H1 (cell line): ENCODE measurements around the gene MAPT. TPM values are rescaled to one million over a fixed set of nuclear protein-coding genes. Genes with fewer than 3 reads are reported as not detected.
A peak's percentile ranks its signal among the peaks of the same experiment; 100 is the strongest.

Experiments used
- BRCA1 ChIP-seq: IDR thresholded peaks from 2 replicates; pipeline ENCODE4 v1.6.1; 2012; ENCODE audit warnings: low read depth, low read length, improper control_type of control experiment
- EGR1 ChIP-seq: IDR thresholded peaks from 2 replicates; pipeline ENCODE4 v1.6.1; 2011; ENCODE audit warnings: low read depth, low read length, borderline replicate concordance
- NANOG ChIP-seq: IDR thresholded peaks from 2 replicates; pipeline ENCODE4 v1.6.1; 2011; ENCODE audit warnings: low read length, low read depth, mild to moderate bottlenecking, inconsistent platforms; ENCODE audit not compliant: insufficient read depth, poor library complexity, severe bottlenecking
- SIN3A ChIP-seq, 2 experiments: IDR thresholded peaks in 1 of 2; conservative IDR thresholded peaks in 1 of 2; 2 replicates each; pipeline ENCODE4 v1.6.1; 2011 to 2012; ENCODE audit warnings: low read length in 2 of 2, improper control_type of control experiment in 1 of 2, low read depth in 1 of 2, mild to moderate bottlenecking in 1 of 2
- polyA plus RNA-seq, 7 experiments: library from polyadenylated mRNA; depleted of rRNA in 3 of 7; stranded (reverse) in 5 of 7; unstranded in 2 of 7; fragments of >200 nt in 5 of 7; fragments of 200-250 nt in 2 of 7; gene quantifications; 1 replicate in 5 of 7; 2 replicates in 1 of 7; 4 replicates in 1 of 7; pipeline versions ENCODE4 v1.2.1 to v1.2.3, GENCODE V29; 2011 to 2013; ENCODE audit warnings: missing spikeins in 2 of 7, mixed read lengths in 2 of 7
- total RNA-seq: library from RNA; stranded (reverse); fragmentation: NEBNext Ultra II Directional; extraction: Animal tissue kit (Norgen Biotek cat#: 25700); gene quantifications from 2 replicates; pipeline ENCODE4 v1.2.1, GENCODE V29; 2021
- TF ChIP-seq, protein P1 (sequence below): fragments of 300-600 bp; sonication (generic); IDR thresholded peaks from 2 replicates; pipeline ENCODE4 v1.7.1; 2012; ENCODE audit warnings: low read length, moderate library complexity, mild to moderate bottlenecking, inconsistent platforms; ENCODE audit not compliant: insufficient replicate concordance
- TF ChIP-seq, protein P2 (sequence below), 3 experiments: IDR thresholded peaks; 1 replicate in 2 of 3; 2 replicates in 1 of 3; pipeline versions ENCODE4 v1.5.1 to v1.6.1; 2011; ENCODE audit warnings: low read length in 3 of 3, mild to moderate bottlenecking in 3 of 3, inconsistent platforms in 2 of 3, low read depth in 1 of 3, moderate library complexity in 1 of 3; ENCODE audit not compliant: insufficient read depth in 1 of 3; ENCODE audit errors: control extremely low read depth in 1 of 3

The MAPT gene
- total and polyA plus RNA-seq, 2 of the 8 experiments (the other 6 are each of a cell fraction or from before 2014, with no cell fraction given), result 0.54 to 1.7 TPM

DNA sequence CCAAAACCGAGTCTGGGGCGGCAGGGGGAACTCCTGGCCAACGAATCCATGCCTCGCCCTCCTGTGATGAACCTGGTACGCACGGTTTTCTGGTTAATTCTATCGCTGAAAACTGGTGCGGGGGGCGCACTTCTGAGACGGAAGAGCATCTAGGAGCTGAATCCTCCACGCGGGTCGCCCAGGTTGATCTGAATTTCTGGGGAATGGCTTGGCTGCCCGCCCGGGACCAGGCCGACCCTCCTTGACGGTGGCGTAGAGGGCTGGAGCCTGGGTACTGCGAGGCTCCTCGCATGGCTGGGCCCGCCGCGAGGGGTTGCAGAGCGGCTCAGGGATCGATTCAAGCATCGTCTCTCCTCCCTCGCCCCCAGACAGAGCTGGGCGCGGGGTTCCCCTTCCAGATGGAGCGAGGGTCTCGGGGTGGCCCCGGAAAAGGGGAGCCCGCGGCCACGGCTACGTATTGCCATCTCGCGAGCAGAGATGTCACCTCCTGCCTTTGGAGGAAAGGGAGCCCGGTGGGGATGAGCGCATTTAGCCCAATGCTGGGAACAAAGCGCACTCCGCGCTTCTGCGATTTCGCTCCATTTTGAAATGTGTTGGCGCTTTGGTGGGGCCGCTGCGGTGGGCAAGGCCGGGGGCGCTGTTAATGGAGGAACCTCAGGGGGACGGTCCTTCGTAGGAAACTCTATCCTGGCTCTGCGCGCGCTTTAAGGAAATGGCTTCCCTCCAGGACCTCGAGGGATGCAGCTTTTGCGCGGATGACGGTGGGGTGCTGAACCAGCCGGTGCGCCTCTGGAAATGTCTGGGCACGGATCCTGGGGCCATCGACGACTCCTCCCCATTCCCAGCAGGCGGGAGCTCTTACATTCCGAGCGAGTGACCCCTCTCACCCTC, 2.7 kb downstream of the MAPT start (continued):
- TF ChIP-seq, protein P1, sequence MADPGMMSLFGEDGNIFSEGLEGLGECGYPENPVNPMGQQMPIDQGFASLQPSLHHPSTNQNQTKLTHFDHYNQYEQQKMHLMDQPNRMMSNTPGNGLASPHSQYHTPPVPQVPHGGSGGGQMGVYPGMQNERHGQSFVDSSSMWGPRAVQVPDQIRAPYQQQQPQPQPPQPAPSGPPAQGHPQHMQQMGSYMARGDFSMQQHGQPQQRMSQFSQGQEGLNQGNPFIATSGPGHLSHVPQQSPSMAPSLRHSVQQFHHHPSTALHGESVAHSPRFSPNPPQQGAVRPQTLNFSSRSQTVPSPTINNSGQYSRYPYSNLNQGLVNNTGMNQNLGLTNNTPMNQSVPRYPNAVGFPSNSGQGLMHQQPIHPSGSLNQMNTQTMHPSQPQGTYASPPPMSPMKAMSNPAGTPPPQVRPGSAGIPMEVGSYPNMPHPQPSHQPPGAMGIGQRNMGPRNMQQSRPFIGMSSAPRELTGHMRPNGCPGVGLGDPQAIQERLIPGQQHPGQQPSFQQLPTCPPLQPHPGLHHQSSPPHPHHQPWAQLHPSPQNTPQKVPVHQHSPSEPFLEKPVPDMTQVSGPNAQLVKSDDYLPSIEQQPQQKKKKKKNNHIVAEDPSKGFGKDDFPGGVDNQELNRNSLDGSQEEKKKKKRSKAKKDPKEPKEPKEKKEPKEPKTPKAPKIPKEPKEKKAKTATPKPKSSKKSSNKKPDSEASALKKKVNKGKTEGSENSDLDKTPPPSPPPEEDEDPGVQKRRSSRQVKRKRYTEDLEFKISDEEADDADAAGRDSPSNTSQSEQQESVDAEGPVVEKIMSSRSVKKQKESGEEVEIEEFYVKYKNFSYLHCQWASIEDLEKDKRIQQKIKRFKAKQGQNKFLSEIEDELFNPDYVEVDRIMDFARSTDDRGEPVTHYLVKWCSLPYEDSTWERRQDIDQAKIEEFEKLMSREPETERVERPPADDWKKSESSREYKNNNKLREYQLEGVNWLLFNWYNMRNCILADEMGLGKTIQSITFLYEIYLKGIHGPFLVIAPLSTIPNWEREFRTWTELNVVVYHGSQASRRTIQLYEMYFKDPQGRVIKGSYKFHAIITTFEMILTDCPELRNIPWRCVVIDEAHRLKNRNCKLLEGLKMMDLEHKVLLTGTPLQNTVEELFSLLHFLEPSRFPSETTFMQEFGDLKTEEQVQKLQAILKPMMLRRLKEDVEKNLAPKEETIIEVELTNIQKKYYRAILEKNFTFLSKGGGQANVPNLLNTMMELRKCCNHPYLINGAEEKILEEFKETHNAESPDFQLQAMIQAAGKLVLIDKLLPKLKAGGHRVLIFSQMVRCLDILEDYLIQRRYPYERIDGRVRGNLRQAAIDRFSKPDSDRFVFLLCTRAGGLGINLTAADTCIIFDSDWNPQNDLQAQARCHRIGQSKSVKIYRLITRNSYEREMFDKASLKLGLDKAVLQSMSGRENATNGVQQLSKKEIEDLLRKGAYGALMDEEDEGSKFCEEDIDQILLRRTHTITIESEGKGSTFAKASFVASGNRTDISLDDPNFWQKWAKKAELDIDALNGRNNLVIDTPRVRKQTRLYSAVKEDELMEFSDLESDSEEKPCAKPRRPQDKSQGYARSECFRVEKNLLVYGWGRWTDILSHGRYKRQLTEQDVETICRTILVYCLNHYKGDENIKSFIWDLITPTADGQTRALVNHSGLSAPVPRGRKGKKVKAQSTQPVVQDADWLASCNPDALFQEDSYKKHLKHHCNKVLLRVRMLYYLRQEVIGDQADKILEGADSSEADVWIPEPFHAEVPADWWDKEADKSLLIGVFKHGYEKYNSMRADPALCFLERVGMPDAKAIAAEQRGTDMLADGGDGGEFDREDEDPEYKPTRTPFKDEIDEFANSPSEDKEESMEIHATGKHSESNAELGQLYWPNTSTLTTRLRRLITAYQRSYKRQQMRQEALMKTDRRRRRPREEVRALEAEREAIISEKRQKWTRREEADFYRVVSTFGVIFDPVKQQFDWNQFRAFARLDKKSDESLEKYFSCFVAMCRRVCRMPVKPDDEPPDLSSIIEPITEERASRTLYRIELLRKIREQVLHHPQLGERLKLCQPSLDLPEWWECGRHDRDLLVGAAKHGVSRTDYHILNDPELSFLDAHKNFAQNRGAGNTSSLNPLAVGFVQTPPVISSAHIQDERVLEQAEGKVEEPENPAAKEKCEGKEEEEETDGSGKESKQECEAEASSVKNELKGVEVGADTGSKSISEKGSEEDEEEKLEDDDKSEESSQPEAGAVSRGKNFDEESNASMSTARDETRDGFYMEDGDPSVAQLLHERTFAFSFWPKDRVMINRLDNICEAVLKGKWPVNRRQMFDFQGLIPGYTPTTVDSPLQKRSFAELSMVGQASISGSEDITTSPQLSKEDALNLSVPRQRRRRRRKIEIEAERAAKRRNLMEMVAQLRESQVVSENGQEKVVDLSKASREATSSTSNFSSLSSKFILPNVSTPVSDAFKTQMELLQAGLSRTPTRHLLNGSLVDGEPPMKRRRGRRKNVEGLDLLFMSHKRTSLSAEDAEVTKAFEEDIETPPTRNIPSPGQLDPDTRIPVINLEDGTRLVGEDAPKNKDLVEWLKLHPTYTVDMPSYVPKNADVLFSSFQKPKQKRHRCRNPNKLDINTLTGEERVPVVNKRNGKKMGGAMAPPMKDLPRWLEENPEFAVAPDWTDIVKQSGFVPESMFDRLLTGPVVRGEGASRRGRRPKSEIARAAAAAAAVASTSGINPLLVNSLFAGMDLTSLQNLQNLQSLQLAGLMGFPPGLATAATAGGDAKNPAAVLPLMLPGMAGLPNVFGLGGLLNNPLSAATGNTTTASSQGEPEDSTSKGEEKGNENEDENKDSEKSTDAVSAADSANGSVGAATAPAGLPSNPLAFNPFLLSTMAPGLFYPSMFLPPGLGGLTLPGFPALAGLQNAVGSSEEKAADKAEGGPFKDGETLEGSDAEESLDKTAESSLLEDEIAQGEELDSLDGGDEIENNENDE, result no peak
- TF ChIP-seq EGR1 (no peak), BRCA1 (no peak), SIN3A (conservative IDR thresholded peaks at IDR 0.05 in 1 of 2, IDR thresholded peaks at IDR 0.05 in 1 of 2; ENCODE audit: low read depth in 1 of 2, low read length in 2 of 2) (peak in 1 of 2 experiments; percentile 23; a peak in 1 of 4 replicates), NANOG (no peak)
- TF ChIP-seq, protein P2, sequence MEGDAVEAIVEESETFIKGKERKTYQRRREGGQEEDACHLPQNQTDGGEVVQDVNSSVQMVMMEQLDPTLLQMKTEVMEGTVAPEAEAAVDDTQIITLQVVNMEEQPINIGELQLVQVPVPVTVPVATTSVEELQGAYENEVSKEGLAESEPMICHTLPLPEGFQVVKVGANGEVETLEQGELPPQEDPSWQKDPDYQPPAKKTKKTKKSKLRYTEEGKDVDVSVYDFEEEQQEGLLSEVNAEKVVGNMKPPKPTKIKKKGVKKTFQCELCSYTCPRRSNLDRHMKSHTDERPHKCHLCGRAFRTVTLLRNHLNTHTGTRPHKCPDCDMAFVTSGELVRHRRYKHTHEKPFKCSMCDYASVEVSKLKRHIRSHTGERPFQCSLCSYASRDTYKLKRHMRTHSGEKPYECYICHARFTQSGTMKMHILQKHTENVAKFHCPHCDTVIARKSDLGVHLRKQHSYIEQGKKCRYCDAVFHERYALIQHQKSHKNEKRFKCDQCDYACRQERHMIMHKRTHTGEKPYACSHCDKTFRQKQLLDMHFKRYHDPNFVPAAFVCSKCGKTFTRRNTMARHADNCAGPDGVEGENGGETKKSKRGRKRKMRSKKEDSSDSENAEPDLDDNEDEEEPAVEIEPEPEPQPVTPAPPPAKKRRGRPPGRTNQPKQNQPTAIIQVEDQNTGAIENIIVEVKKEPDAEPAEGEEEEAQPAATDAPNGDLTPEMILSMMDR (IDR thresholded peaks at IDR 0.05; ENCODE audit: control extremely low read depth in 1 of 3, insufficient read depth in 1 of 3, low read depth in 1 of 3, low read length in 3 of 3), result no peak
